VCaP (cell line): ENCODE data around the gene DHX57.
A peak's percentile ranks its signal among the peaks of the same experiment; 100 is the strongest.

ENCODE experiments used
- H3K27ac ChIP-seq: fragments of 450-650 bp; 2 replicates; pipeline ENCODE4 v1.5.1; 2017
- CTCF ChIP-seq: fragments of 450-650 bp; conservative IDR thresholded peaks from 2 replicates; pipeline ENCODE4 v1.5.1; 2017; ENCODE audit warnings: mild to moderate bottlenecking, moderate library complexity

The DHX57 gene

GRCh38 chr2:38889045-38889444, 13.3 kb upstream of the DHX57 start:
- H3K27ac ChIP-seq = no peak overlapping the region
- no peak for TF ChIP-seq CTCF

DNA sequence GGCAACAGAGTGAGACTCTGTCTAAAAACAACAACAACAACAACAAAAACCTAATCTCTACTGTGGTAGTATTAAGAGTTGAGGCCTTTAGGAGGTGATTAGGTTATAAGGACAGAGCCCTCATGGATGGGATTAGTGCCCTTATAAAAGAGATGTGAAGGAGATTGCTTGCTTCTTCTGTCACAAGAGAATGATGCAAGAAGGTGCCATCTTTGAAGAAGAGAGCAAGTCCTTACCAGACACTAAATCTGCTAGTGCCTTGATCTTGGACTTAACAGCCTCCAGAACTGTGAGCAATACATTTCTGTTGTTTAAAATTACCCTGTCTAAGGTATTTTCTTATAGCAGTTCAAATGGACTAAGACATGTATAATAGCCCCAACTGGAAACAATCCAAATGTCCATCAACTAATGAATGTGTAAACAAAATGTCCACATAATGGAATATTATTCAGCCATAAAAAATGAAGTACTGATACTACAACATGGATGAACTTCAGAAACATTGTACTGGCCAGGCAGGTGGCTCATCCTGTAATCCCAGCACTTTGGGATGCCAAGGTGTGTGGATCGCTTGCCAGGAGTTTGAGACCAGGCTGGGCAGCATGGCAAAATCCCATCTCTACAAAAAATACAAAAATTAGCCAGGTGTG, 12.3 kb upstream of the DHX57 start:
- H3K27ac ChIP-seq = no peak overlapping the region
- no peak for TF ChIP-seq CTCF

DNA sequence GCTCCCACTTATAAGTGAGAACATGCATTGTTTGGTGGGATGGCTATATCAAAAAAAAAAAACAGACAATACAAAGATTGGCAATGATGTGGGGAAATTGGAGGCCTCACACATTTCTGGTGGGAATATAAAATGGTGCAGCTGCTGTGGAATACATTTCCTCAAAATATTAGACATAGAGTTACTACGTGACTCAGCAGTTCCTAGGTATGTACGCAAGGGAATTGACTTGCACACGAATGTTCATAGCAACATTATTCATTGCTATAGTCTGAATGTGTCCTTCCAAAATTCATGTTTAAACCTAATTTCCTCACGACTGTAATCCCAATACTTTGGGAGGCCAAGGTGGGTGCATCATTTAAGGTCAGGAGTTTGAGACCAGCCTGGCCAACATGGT, 11.6 kb upstream of the DHX57 start:
- no peak for TF ChIP-seq CTCF

DNA sequence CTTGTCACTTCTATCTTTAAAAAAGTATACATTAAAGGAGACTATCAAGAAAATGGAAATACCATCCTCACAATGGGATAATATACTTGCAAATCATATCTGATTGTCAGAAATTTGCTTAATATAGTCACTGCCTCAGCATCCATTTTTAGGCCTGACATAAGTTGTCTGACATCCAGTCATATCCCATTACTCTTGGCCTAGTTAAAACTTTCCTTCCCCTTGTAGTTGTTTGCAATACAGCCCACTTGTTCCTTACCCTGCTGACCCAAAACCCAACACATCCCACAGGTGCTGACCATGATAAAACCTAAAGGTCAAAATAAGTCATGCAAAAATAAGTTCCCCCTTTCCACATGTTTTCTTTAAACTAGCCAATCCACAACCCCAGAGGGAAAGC, 10.3 kb upstream of the DHX57 start:
- H3K27ac ChIP-seq = no peak overlapping the region
- TF ChIP-seq CTCF = no peak

More for the DNA sequence above, 11.6 kb upstream of the DHX57 start:
- H3K27ac ChIP-seq = no peak overlapping the region

DNA sequence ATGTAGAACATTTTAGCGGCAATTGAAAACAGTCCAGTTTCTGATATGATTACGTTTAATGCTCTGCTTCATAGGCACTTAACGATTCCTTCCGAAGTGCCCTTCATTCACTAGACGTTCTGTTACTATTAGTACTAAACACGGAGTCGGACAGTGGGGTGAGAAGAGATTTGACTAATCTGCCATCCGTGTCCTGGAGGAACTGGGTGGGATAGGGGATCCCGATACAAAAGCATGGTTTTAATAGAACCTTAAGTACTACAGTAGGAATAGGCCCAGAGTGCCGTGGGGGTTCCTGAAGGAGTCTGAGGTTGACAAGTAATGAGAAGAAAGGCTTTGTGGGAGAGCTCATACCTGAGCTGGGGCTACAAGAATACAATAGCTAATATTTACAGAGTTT, 673 bp upstream of the DHX57 start:
- H3K27ac ChIP-seq = peak overlapping the region; percentile 73; the same call in 1 of the 2 replicates
- no peak for TF ChIP-seq CTCF

DNA sequence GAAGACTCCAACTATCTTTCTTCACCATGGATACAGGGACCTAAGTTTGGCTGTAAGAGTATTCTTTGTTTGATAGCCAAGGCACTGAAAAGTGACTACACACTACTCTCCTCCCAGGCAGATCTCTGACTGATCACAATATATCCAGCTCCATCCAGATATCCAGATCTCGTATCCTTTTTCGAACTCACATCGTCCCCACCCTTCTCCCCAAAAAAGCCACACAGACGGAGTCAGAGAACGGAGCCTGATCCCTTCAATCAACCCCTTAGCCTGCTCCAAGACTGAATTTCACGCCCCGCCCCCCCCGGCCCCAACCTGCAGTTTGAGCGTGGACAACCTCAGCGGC, 533 bp downstream of the DHX57 start:
- peak overlapping the region; percentile 73 for H3K27ac ChIP-seq

GRCh38 chr2:38873763-38874162, 2.0 kb downstream of the DHX57 start:
- TF ChIP-seq CTCF = no peak
- no peak overlapping the region for H3K27ac ChIP-seq

More for the DNA sequence above, 533 bp downstream of the DHX57 start:
- TF ChIP-seq CTCF = no peak
